ENCODE results near the gene KLHL7.
"Not testable (repeated sequence)": the region's sequence is repeated elsewhere in the genome, so short reads cannot be mapped to it uniquely, and the experiment has no call there.

Gene KLHL7

GRCh38 chr7:23183279-23184012, 77.9 kb downstream of the KLHL7 start:
- peak; percentile 43 for DNase-seq

- DNase-seq = no peak
Measured at GRCh38 chr7:23184291-23184690, 78.7 kb downstream of the KLHL7 start.

- peak; percentile 75 for DNase-seq
Measured at GRCh38 chr7:23184709-23185359, 79.2 kb downstream of the KLHL7 start.

GRCh38 chr7:23185980-23186379, 80.4 kb downstream of the KLHL7 start:
- no peak for DNase-seq

- DNase-seq = peak; percentile 85
Measured at GRCh38 chr7:23191022-23191421, 85.4 kb downstream of the KLHL7 start.

- not testable (repeated sequence) for DNase-seq
Measured at GRCh38 chr7:23193650-23194227, 88.2 kb downstream of the KLHL7 start.

DNA sequence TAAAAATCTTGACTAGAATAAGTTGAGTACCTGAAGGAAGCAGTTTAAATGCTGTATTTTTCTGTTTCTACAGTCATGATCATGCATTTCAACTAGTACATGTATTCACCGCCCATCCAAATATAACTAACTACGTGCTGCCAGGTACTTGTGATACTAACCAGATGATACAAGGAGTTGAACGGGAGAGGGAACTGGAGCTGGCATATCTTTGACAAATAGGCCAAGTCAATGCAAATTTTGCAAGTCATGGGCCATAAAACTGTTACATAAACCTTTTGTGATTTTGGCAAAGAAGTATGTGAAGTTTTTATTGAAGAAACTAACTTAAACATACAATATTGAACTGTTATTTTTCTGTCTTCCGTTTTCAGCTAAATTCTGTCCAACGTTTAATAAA, 90.7 kb downstream of the KLHL7 start:
- DNase-seq = no peak

DNA sequence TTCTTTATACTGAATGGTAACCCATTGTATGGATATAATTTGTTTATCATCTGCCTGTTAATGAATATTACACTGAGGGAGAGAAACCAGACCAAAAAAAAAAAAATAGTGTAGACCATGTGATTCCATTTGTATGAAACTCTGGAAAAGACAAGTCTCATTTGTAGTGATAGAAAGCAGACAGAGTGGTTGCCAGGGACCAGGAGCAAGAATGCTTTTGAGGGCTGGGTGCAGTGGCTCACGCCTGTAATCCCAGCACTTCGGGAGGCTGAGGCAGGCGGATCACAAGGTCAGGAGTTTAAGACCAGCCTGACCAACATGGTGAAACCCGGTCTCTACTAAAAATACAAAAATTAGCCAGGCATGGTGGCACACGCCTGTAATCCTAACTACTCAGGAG, 92.2 kb downstream of the KLHL7 start:
- not testable (repeated sequence) for DNase-seq

DNA sequence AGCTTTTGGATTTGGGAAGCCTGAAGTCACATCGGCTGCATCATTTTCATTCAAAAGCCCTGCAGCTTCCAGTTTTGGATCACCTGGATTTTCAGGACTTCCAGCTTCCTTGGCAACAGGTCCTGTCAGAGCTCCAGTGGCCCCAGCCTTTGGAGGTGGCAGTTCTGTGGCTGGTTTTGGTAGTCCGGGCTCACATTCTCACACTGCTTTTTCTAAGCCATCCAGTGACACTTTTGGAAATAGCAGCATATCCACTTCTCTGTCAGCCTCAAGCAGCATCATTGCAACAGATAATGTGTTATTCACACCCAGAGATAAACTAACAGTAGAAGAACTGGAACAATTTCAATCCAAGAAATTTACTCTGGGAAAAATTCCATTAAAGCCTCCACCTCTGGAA, 94.7 kb downstream of the KLHL7 start:
- DNase-seq = no peak

DNA sequence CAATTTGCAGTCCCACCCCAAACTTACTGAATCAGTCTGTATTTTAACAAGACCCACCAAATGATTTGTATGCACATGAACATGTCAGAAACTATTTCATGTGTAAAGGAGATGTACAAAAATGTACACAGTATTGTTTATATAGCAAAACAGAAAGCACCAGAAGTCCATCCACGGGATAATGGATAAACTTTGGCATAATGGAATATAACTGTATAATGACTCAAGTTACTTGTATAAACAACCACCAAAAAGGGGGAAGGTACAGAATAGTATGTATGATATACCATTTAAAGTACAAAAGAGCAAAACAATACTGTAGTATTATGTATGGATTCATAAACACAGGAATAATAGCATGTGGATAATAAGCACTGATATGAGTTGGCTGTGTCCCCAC, 98.7 kb downstream of the KLHL7 start:
- no peak for DNase-seq

- DNase-seq = no peak
Measured at GRCh38 chr7:23205577-23205908, 100.0 kb downstream of the KLHL7 start.

DNA sequence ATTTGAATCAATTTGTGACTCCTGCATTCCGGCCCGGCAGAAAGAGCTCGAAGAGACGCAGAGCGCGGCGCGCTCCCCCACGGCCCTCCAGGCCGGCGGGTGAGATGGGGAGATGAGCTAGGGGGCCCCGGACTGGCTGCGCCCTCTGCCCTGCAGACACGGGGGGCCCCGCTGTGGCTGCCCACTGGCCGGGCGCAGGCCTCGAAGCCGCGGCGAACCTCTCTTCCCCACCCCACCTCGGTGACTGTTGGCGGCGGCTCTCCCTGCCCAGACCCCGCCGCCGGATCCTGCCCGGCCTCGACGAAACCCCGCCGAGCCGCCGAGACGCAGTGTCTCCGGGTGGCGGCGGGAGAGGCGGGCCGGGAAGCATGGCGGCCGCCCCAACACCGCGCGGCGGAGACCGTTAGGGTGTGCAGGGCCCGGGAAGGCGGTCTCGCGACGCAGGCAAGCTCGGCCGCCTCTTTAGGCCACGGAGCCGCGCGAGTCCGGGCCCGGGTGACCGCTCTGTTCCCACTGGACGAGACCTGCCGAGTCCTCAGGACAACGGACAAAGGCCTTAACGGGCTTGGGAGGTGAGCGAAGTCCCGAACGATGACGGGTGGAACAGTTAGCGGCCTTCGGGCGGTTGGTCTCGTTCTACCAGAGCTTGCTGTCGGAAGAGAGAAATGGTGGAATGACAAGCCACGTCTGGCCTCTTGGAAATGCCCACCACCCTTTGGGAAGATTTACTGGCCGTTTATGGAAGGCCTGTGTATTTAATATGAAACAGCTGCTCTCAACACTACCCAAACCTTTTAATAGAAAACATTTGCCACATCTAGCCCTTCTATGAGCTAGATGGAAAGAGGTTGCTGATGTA, 100.6 kb downstream of the KLHL7 start:
- DNase-seq = peak; percentile 21

DNA sequence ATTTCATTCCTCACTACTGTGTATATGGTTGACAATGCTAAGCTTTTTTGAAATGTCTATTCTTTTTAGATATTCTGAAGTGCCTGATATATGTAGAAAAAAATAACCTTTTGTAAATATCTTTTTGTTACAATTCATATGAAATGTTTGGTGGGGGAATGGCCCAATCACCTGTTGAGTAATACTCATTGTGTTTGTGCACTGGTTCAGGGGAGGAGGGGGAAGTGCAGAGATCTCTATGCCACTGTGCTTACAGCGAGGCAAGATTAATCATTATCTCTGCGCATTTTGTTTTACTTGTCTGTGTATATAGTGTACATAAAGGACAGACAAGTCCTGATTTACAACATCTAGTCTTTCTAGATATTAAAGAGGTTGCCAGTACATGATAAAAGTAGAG, 101.4 kb downstream of the KLHL7 start:
- peak; percentile 44 for DNase-seq

- no peak for DNase-seq
Measured at GRCh38 chr7:23207884-23208283, 102.3 kb downstream of the KLHL7 start.

DNA sequence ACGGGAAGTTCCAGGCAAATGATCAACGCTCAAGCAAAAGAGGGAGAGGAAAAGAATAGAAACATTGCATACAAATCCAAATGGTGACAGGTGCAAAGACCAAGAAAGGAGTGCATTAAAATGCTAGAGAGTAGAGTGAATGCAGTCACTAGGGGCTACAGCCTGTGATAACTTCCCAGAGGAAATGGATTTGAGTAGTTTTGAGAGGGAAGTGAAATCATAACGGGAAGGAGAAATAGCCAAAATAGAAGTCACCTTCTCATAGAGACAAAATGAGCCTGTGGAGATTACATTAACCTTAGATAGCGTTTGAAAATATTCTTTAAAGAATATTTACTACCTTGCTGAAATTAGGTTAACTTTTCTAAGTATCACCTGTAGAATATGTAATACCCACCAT, 102.7 kb downstream of the KLHL7 start:
- DNase-seq = no peak

- DNase-seq = peak; percentile 25
Measured at GRCh38 chr7:23210506-23210905, 104.9 kb downstream of the KLHL7 start.

- DNase-seq = no peak
Measured at GRCh38 chr7:23211589-23211988, 106.0 kb downstream of the KLHL7 start.

DNA sequence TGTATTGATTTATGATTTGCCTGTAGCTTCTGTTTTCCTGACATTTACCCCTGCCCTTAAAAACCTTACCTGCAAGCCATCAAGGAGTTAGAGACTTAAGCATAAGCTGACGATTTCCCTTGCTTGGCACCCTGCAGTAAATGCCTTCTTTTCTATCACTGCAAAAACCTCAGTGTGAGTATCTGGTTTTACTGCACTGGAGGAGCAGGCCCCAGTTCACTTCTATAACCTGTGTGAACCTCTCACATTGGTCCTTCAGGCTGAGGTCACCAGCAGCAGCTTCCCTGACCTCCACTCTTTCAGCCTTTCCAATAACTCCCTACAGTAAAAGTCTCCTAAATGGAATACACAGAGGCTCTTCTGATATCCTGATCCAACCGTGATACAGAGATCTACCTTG, 106.8 kb downstream of the KLHL7 start:
- DNase-seq = no peak

- no peak for DNase-seq
Measured at GRCh38 chr7:23212841-23213240, 107.3 kb downstream of the KLHL7 start.

DNA sequence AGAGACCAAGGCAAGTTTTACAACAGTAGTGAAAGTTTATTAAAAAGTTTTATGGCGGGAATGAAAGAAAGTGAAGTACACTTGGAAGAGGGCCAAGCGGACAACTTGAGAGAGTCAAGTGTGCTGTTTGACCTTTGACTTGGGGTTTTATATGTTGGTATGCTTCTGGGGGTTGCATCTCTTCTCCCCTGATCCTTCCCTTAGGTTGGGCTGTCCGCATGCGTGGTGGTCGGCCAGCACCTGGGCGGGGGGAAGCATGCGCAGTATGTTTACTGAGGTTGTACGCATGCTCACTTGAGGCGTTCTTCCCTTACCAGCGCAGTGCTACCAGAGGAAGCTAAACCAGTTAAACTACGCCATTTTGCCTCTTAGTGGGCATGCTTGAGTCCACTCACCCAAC, 108.2 kb downstream of the KLHL7 start:
- DNase-seq = no peak

- DNase-seq = no peak
Measured at GRCh38 chr7:23214423-23214822, 108.8 kb downstream of the KLHL7 start.

DNA sequence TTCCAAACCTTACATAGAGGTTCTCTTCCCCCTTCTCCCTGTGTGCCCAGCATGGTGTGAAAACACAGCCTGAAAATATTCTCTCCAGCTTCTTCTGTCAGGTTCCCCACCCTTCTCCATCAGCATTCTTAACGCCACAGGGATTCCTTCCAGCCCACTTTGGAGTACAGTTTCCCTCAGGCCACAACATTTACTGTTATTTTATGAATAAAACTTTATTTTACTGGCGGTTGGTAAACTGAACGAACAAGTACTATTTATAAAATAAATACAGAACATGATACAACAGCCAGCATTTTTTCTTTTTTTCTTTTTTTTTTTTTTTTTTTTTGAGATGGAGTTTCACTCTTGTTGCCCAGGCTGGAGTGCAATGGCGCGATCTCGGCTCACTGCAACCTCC, 109.4 kb downstream of the KLHL7 start:
- DNase-seq = no peak

DNA sequence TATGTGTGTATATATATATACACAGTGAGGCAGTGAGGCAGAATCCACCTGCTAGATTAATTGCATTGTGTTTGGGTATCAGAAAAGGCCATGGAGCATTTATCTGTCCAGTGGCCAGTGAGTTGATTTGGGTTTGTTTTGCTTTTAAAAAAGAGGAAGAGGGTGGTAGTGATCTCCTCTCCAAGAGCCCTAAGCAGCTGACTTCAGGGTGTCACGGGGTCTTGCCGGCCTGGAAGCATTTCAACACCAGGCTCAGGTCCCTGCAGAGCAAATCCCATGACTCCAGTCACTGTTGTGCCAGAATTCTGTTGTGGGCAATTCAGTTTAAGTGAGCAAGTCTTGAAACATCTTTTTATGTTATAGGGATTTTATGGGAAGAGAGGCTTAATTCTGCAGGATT, 110.4 kb downstream of the KLHL7 start:
- peak; percentile 44 for DNase-seq

GRCh38 chr7:23218196-23218595, 112.6 kb downstream of the KLHL7 start:
- DNase-seq = no peak
